H9 (cell line): ENCODE measurements around the gene RPP30. TPM values are rescaled to one million over a fixed set of nuclear protein-coding genes. Genes with fewer than 3 reads are reported as not detected.

Source experiments
- DNase-seq: peaks from one replicate; pipeline ENCODE4 v3.0.0-alpha.2; 2017
- H2AFZ ChIP-seq: one replicate; pipeline ENCODE4 v1.6.1; 2013; ENCODE audit warnings: mild to moderate bottlenecking, low read length, control low read depth, moderate library complexity
- H2AK5ac ChIP-seq: 2 replicates; pipeline ENCODE4 v1.6.1; 2013; ENCODE audit warnings: low read length, control low read depth, mixed read lengths; ENCODE audit not compliant: insufficient read length
- H2BK120ac ChIP-seq: one replicate; pipeline ENCODE4 v1.6.1; 2013; ENCODE audit warnings: low read depth, mild to moderate bottlenecking, low read length, control low read depth, inconsistent platforms; ENCODE audit not compliant: poor library complexity, severe bottlenecking
- H2BK12ac ChIP-seq: 2 replicates; pipeline ENCODE4 v1.6.1; 2013; ENCODE audit warnings: low read length, control low read depth, mixed read lengths, low read depth; ENCODE audit not compliant: insufficient read length
- H2BK15ac ChIP-seq: 2 replicates; pipeline ENCODE4 v1.6.1; 2013; ENCODE audit warnings: low read depth, low read length, control low read depth
- H2BK20ac ChIP-seq: one replicate; pipeline ENCODE4 v1.6.1; 2013; ENCODE audit warnings: low read depth, mild to moderate bottlenecking, low read length, control low read depth, inconsistent platforms; ENCODE audit not compliant: poor library complexity, severe bottlenecking
- H2BK5ac ChIP-seq: 2 replicates; pipeline ENCODE4 v1.6.1; 2013; ENCODE audit warnings: low read length, control low read depth, mixed read lengths; ENCODE audit not compliant: insufficient read length
- H3K14ac ChIP-seq: 2 replicates; pipeline ENCODE4 v1.6.1; 2013; ENCODE audit warnings: low read length, control low read depth; ENCODE audit not compliant: insufficient read depth
- H3K18ac ChIP-seq: 2 replicates; pipeline ENCODE4 v1.6.1; 2013; ENCODE audit warnings: low read depth, mild to moderate bottlenecking, mixed read lengths, low read length, control low read depth; ENCODE audit not compliant: insufficient read length
- H3K23ac ChIP-seq: 2 replicates; pipeline ENCODE4 v1.6.1; 2013; ENCODE audit warnings: low read length, control low read depth, mixed read lengths, low read depth; ENCODE audit not compliant: insufficient read length
- H3K23me2 ChIP-seq: 2 replicates; pipeline ENCODE4 v1.6.1; 2013; ENCODE audit warnings: low read depth, mild to moderate bottlenecking, mixed read lengths, low read length, control low read depth; ENCODE audit not compliant: insufficient read length, poor library complexity, severe bottlenecking
- H3K27ac ChIP-seq: 2 replicates; pipeline ENCODE4 v1.5.1; 2013; ENCODE audit warnings: low read length, control low read depth, mixed read lengths, low read depth; ENCODE audit not compliant: insufficient read length
- H3K27me3 ChIP-seq: 2 replicates; pipeline ENCODE4 v1.6.1; 2013; ENCODE audit warnings: low read length, control low read depth, inconsistent platforms; ENCODE audit not compliant: insufficient read depth
- H3K4ac ChIP-seq: 2 replicates; pipeline ENCODE4 v1.6.1; 2013; ENCODE audit warnings: low read depth, mild to moderate bottlenecking, control low read depth, inconsistent platforms, low read length, moderate library complexity
- H3K4me1 ChIP-seq: 2 replicates; pipeline ENCODE4 v1.6.1; 2013; ENCODE audit warnings: low read length, control low read depth, inconsistent platforms; ENCODE audit not compliant: insufficient read depth
- H3K4me2 ChIP-seq: 2 replicates; pipeline ENCODE4 v1.6.1; 2013; ENCODE audit warnings: low read length, control low read depth, mixed read lengths; ENCODE audit not compliant: insufficient read length, insufficient read depth
- H3K56ac ChIP-seq: 2 replicates; pipeline ENCODE4 v1.6.1; 2013; ENCODE audit warnings: low read depth, mild to moderate bottlenecking, mixed read lengths, low read length, control low read depth; ENCODE audit not compliant: insufficient read length
- H3K79me1 ChIP-seq: 2 replicates; pipeline ENCODE4 v1.6.1; 2013; ENCODE audit warnings: low read depth, mild to moderate bottlenecking, moderate library complexity, low read length, control low read depth, inconsistent platforms; ENCODE audit not compliant: insufficient read depth, poor library complexity, severe bottlenecking
- H3K79me2 ChIP-seq: 2 replicates; pipeline ENCODE4 v1.6.1; 2013; ENCODE audit warnings: low read length, control low read depth, inconsistent platforms; ENCODE audit not compliant: insufficient read depth
- H3K9ac ChIP-seq: 2 replicates; pipeline ENCODE4 v1.6.1; 2013; ENCODE audit warnings: low read length, control low read depth, mixed read lengths; ENCODE audit not compliant: insufficient read length; ENCODE audit errors: extremely low read depth
- H3K9me3 ChIP-seq: one replicate; pipeline ENCODE4 v1.6.1; 2013; ENCODE audit warnings: low read depth, low read length, inconsistent platforms; ENCODE audit not compliant: control insufficient read depth
- H3T11ph ChIP-seq: one replicate; pipeline ENCODE4 v1.6.1; 2013; ENCODE audit warnings: mild to moderate bottlenecking, low read length, control low read depth, inconsistent platforms
- H4K20me1 ChIP-seq: one replicate; pipeline ENCODE4 v1.6.1; 2013; ENCODE audit not compliant: control insufficient read depth, insufficient read length, insufficient read depth
- H4K5ac ChIP-seq: 2 replicates; pipeline ENCODE4 v1.6.1; 2013; ENCODE audit warnings: low read depth, mild to moderate bottlenecking, mixed read lengths, low read length, control low read depth; ENCODE audit not compliant: insufficient read length
- H4K8ac ChIP-seq: replicated peaks from 2 replicates; pipeline ENCODE4 v1.6.1; 2013; ENCODE audit warnings: low read length, control low read depth, mixed read lengths, low read depth; ENCODE audit not compliant: insufficient read length
- H4K91ac ChIP-seq: 2 replicates; pipeline ENCODE4 v1.6.1; 2013; ENCODE audit warnings: low read depth, mild to moderate bottlenecking, moderate library complexity, mixed read lengths, low read length, control low read depth; ENCODE audit not compliant: insufficient read length
- H3K27ac Mint-ChIP-seq, 3 experiments: 2 replicates in 2 of 3; 3 replicates in 1 of 3; pipeline ENCODE4 v1.8.0; 2020 to 2021; ENCODE audit warnings: mixed read lengths in 3 of 3, mild to moderate bottlenecking in 1 of 3, moderate library complexity in 1 of 3
- H3K27me3 Mint-ChIP-seq: 2 replicates; pipeline ENCODE4 v1.8.0; 2021; ENCODE audit warnings: low read depth, mild to moderate bottlenecking, moderate library complexity, mixed read lengths
- H3K36me3 Mint-ChIP-seq, 3 experiments: 2 replicates in 2 of 3; 3 replicates in 1 of 3; pipeline ENCODE4 v1.8.0; 2020 to 2021; ENCODE audit warnings: low read depth in 3 of 3, mixed read lengths in 3 of 3; ENCODE audit not compliant: insufficient read depth in 1 of 3
- H3K4me1 Mint-ChIP-seq, 2 experiments: 2 replicates each; pipeline ENCODE4 v1.8.0; 2020; ENCODE audit warnings: mixed read lengths in 2 of 2
- H3K4me3 Mint-ChIP-seq, 2 experiments: 2 replicates in 1 of 2; 3 replicates in 1 of 2; pipeline ENCODE4 v1.8.0; 2020 to 2021; ENCODE audit warnings: mild to moderate bottlenecking in 2 of 2, mixed read lengths in 2 of 2, moderate library complexity in 1 of 2
- H3K9me3 Mint-ChIP-seq, 2 experiments: 2 replicates in 1 of 2; 3 replicates in 1 of 2; pipeline ENCODE4 v1.8.0; 2020; ENCODE audit warnings: mild to moderate bottlenecking in 2 of 2, mixed read lengths in 2 of 2, moderate library complexity in 1 of 2
- CTCF ChIP-seq: fragments of 200-600 bp; sonication (generic); conservative IDR thresholded peaks from 3 replicates; pipeline ENCODE4 v1.8.0; 2021; ENCODE audit warnings: antibody characterized with exemption, mild to moderate bottlenecking
- WGBS: extraction: QIAGEN DNeasy Blood & Tissue Kit; methylation state at CpG from one replicate; pipeline ENCODE4 v1.1.7; 2013; ENCODE audit warnings: missing lambda C conversion rate, low lambda C conversion rate, mixed read lengths; ENCODE audit not compliant: insufficient read length; ENCODE audit errors: extremely low coverage; 5-methylcytosine and 5-hydroxymethylcytosine counted together
- total RNA-seq: library from RNA; stranded (reverse); gene quantifications from 2 replicates; pipeline ENCODE4 v1.2.1, GENCODE V29; 2021

RPP30 gene
- total RNA-seq, 1 experiment from 2014 or later, result 77.7 TPM

- H2BK15ac ChIP-seq, result no peak overlapping the region
- H3K4me3 Mint-ChIP-seq, result no peak overlapping the region
- no peak overlapping the region for H2BK120ac ChIP-seq
- no peaks in the 10 kb centered on the region for H3K79me1 ChIP-seq
- no peak overlapping the region for H2BK5ac ChIP-seq
- peaks cover 0 to 3% of the 10 kb centered on the region in 2 experiments; a peak in 1 of 5 replicates for H3K9me3 Mint-ChIP-seq
- no peak overlapping the region for H2BK20ac ChIP-seq
- H3K9me3 ChIP-seq, result no peaks in the 10 kb centered on the region
- H3K4me1 Mint-ChIP-seq, result peaks cover 22% of the 10 kb centered on the region in 2 experiments
- H3K27ac ChIP-seq, result no peak overlapping the region
- no peak overlapping the region for H3K14ac ChIP-seq
- no CpG with 5 or more reads among the region's 3 CpGs for whole genome bisulfite sequencing
- no peak overlapping the region for H2BK12ac ChIP-seq
- no peaks in the 10 kb centered on the region for H3K36me3 Mint-ChIP-seq
- no peaks in the 10 kb centered on the region for H4K20me1 ChIP-seq
- no peak overlapping the region for H4K91ac ChIP-seq
- H3K4me2 ChIP-seq, result no peak overlapping the region
- TF ChIP-seq CTCF, result no peak
- no peak overlapping the region for H2AFZ ChIP-seq
- peaks cover 99% of the 10 kb centered on the region for H3K27me3 Mint-ChIP-seq
- no peak overlapping the region for H3T11ph ChIP-seq
- no peak overlapping the region for H3K23ac ChIP-seq
- H3K4ac ChIP-seq, result no peak overlapping the region
- no peak for DNase-seq
- no peaks in the 10 kb centered on the region for H3K4me1 ChIP-seq
- no peak overlapping the region for H3K27ac Mint-ChIP-seq
- H3K56ac ChIP-seq, result no peak overlapping the region
- no peaks in the 10 kb centered on the region for H3K79me2 ChIP-seq
- no peak overlapping the region for H3K9ac ChIP-seq
- H3K27me3 ChIP-seq, result peaks cover 73% of the 10 kb centered on the region
- H3K18ac ChIP-seq, result no peak overlapping the region
- no peak overlapping the region for H2AK5ac ChIP-seq
- no peaks in the 10 kb centered on the region for H3K23me2 ChIP-seq
- H4K5ac ChIP-seq, result no peak overlapping the region
- no peak overlapping the region for H4K8ac ChIP-seq
Measured at GRCh38 chr10:90917968-90918318, 46.2 kb downstream of the RPP30 start.
